Cardiac muscle cell (in vitro differentiated cells and primary cell): Measurements from ENCODE around the gene MGAT5B. TPM values are rescaled to one million over a fixed set of nuclear protein-coding genes. Genes with fewer than 3 reads are reported as not detected.

ENCODE experiments used
- DNase-seq, 2 donors: peaks; one replicate each; pipeline versions ENCODE4 v3.0.0 to v3.0.0-alpha.2; 2010 to 2017; ENCODE audit warnings: low read depth in 1 of 2, low spot score in 1 of 2
- H3K27ac ChIP-seq: fragments of 200-600 bp; sonication (generic); 2 replicates; pipeline ENCODE4 v1.5.1; 2016
- H3K27me3 ChIP-seq: fragments of 200-600 bp; sonication (generic); 2 replicates; pipeline ENCODE4 v1.6.0; 2016; ENCODE audit warnings: control low read depth
- H3K36me3 ChIP-seq: fragments of 200-600 bp; sonication (generic); 2 replicates; pipeline ENCODE4 v1.5.1; 2016; ENCODE audit warnings: control low read depth
- H3K4me1 ChIP-seq: fragments of 200-600 bp; sonication (generic); 2 replicates; pipeline ENCODE4 v1.8.1; 2017; ENCODE audit warnings: low read depth, mild to moderate bottlenecking, mixed run types
- H3K4me3 ChIP-seq: fragments of 200-600 bp; sonication (generic); 2 replicates; pipeline ENCODE4 v1.5.1; 2016; ENCODE audit warnings: mild to moderate bottlenecking
- H3K9me3 ChIP-seq: fragments of 200-600 bp; sonication (generic); 2 replicates; pipeline ENCODE4 v1.5.1; 2017; ENCODE audit warnings: low read depth, mild to moderate bottlenecking, control low read depth
- polyA plus RNA-seq: library from polyadenylated mRNA; unstranded; fragments of >200 nt; fragmentation: Nextera tagmentation; extraction: Ambion mirVana; gene quantifications from 2 replicates; pipeline ENCODE4 v1.2.1, GENCODE V29; 2016
- total RNA-seq: library from RNA; depleted of rRNA; stranded (reverse); fragments of >200 nt; gene quantifications from 2 replicates; pipeline ENCODE4 v1.2.3, GENCODE V29; 2016
- TF ChIP-seq, protein P1 (sequence below): IDR thresholded peaks from 2 replicates; pipeline ENCODE4 v1.5.1; 2012; ENCODE audit warnings: low read depth, mild to moderate bottlenecking, low read length

The MGAT5B gene
- total and polyA plus RNA-seq, 2 experiments from 2014 or later: 0.48 to 0.86 TPM

- Histone ChIP-seq H3K27me3 (peaks cover 27% of the 10 kb centered on the region), H3K4me1 (no peaks in the 10 kb centered on the region), H3K9me3 (no peaks in the 10 kb centered on the region), H3K4me3 (no peak overlapping the region), H3K36me3 (no peaks in the 10 kb centered on the region), H3K27ac (no peak overlapping the region)
- TF ChIP-seq, protein P1, sequence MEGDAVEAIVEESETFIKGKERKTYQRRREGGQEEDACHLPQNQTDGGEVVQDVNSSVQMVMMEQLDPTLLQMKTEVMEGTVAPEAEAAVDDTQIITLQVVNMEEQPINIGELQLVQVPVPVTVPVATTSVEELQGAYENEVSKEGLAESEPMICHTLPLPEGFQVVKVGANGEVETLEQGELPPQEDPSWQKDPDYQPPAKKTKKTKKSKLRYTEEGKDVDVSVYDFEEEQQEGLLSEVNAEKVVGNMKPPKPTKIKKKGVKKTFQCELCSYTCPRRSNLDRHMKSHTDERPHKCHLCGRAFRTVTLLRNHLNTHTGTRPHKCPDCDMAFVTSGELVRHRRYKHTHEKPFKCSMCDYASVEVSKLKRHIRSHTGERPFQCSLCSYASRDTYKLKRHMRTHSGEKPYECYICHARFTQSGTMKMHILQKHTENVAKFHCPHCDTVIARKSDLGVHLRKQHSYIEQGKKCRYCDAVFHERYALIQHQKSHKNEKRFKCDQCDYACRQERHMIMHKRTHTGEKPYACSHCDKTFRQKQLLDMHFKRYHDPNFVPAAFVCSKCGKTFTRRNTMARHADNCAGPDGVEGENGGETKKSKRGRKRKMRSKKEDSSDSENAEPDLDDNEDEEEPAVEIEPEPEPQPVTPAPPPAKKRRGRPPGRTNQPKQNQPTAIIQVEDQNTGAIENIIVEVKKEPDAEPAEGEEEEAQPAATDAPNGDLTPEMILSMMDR: no peak
- DNase-seq: no peak
Measured at GRCh38 chr17:76864024-76864423, 4.2 kb upstream of the MGAT5B start.

- no peak for DNase-seq
- Histone ChIP-seq H3K4me1 (no peaks in the 10 kb centered on the region), H3K36me3 (no peaks in the 10 kb centered on the region), H3K4me3 (no peak overlapping the region), H3K27ac (no peak overlapping the region), H3K27me3 (peaks cover 38% of the 10 kb centered on the region), H3K9me3 (no peaks in the 10 kb centered on the region)
- TF ChIP-seq, protein P1: no peak
Measured at GRCh38 chr17:76865174-76865573, 3.0 kb upstream of the MGAT5B start.

DNA sequence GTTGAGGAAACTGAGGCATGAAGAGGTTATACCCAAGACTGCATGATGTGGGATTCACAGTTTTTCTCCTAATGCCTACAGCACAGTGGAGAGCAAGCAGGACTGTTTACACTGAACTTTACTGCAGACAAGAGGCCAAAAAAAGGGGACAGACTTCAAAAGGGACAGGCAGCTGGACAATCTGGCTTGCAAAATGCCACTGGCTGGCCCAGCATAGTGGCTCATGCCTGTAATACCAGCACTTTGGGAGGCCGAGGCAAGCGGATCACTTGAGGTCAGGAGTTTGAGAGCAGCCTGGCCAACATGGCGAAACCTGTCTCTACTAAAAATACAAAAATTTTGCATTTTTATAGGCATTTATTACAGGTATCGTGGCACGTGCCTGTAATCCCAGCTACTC lies 2.0 kb upstream of the MGAT5B start:
- H3K27ac ChIP-seq: no peak overlapping the region
- no peak overlapping the region for H3K4me3 ChIP-seq
- H3K27me3 ChIP-seq: peaks cover 49% of the 10 kb centered on the region
- TF ChIP-seq, protein P1: no peak
- no peak for DNase-seq
- H3K9me3 ChIP-seq: no peaks in the 10 kb centered on the region
- no peaks in the 10 kb centered on the region for H3K36me3 ChIP-seq
- H3K4me1 ChIP-seq: no peaks in the 10 kb centered on the region

GRCh38 chr17:76866774-76867577 lies 1.2 kb upstream of the MGAT5B start:
- TF ChIP-seq, protein P1: no peak
- Histone ChIP-seq H3K36me3 (no peaks in the 10 kb centered on the region), H3K27ac (no peak overlapping the region), H3K4me3 (no peak overlapping the region), H3K27me3 (peaks cover 54% of the 10 kb centered on the region), H3K9me3 (no peaks in the 10 kb centered on the region), H3K4me1 (no peaks in the 10 kb centered on the region)
- peak in 1 of 2 donors; percentile 30 for DNase-seq

DNA sequence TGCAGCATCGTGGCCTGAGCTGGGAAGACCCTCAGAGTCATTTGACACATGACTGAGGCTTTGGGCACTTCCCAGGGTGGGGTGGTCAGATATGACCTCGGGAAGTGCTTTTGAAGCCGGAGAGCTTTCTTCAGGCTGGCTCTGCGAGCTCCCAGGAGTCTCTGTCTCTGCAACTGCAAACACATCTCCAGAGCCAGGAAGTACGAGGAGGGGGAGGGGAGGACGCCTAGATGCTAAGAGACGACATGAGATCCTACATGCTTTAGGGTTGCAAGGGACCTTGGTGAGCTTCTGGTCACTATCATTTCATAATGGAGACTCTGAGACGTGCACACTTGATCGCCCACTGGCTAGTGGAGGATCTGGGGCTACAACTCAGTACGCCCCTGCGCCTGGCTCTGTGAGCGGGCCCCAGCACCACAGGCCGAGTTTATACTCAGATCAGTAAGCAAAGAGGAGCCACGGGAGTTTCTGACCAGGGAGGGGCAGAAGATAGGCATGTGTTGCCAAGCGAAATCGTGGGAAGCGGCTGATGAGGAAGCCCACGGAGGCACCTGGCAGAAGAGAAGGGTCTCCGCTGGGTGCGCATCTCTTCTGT lies 527 bp upstream of the MGAT5B start:
- H3K4me3 ChIP-seq: no peak overlapping the region

More for the DNA sequence above, 527 bp upstream of the MGAT5B start:
- TF ChIP-seq, protein P1: no peak
- Histone ChIP-seq H3K4me1 (no peaks in the 10 kb centered on the region), H3K27me3 (peaks cover 54% of the 10 kb centered on the region), H3K27ac (no peak overlapping the region), H3K9me3 (no peaks in the 10 kb centered on the region), H3K36me3 (no peaks in the 10 kb centered on the region)
- peak in 1 of 2 donors; percentile 62 for DNase-seq
